Vagina (tissue), 2 donors: ENCODE measurements around the gene CDK6. TPM values are rescaled to one million over a fixed set of nuclear protein-coding genes. Genes with fewer than 3 reads are reported as not detected.

ENCODE experiments used
- DNase-seq, 2 donors: peaks; one replicate each; pipeline ENCODE4 v3.0.0-alpha.2; 2017; ENCODE audit errors: extremely low spot score in 2 of 2
- H3K27ac ChIP-seq: fragments of 200-600 bp; sonication (generic); one replicate; pipeline ENCODE4 v1.5.1; 2019
- H3K27me3 ChIP-seq: fragments of 200-600 bp; sonication (generic); one replicate; pipeline ENCODE4 v1.5.1; 2019
- H3K36me3 ChIP-seq, 2 donors: fragments of 200-600 bp; sonication (generic); one replicate each; pipeline ENCODE4 v1.5.1; 2017 to 2019
- H3K4me1 ChIP-seq: fragments of 200-600 bp; sonication (generic); one replicate; pipeline ENCODE4 v1.5.1; 2019
- H3K4me3 ChIP-seq, 2 donors: fragments of 200-600 bp; sonication (generic); 1 replicate in 1 of 2; 2 replicates in 1 of 2; pipeline ENCODE4 v1.5.1; 2016 to 2019
- H3K9me3 ChIP-seq: fragments of 200-600 bp; sonication (generic); one replicate; pipeline ENCODE4 v1.5.1; 2019
- CTCF ChIP-seq, 3 experiments: fragments of 450-650 bp in 2 of 3; fragments of 200-600 bp in 1 of 3; sonication (generic) in 1 of 3; IDR thresholded peaks; one replicate each; pipeline ENCODE4 v1.5.1; 2017 to 2019; ENCODE audit warnings: antibody characterized with exemption in 3 of 3, mild to moderate bottlenecking in 2 of 3, moderate library complexity in 2 of 3
- POLR2A ChIP-seq, 2 donors: fragments of 450-650 bp; IDR thresholded peaks; one replicate each; pipeline ENCODE4 v1.6.1; 2017; ENCODE audit warnings: antibody characterized with exemption in 2 of 2, mild to moderate bottlenecking in 2 of 2, moderate library complexity in 2 of 2
- POLR2AphosphoS5 ChIP-seq, 2 donors: sonication (generic); formaldehyde crosslinking; IDR thresholded peaks; one replicate each; pipeline ENCODE4 v1.9.0; 2017; ENCODE audit warnings: antibody characterized with exemption in 2 of 2, mild to moderate bottlenecking in 2 of 2, low read depth in 1 of 2; ENCODE audit not compliant: insufficient read depth in 1 of 2
- intact Hi-C: fragments of 100-400 bp; cut with DNase I; formaldehyde crosslinking; loops from one replicate; pipeline ENCODE4 v1.15.1; 2023
- total RNA-seq: library from RNA; depleted of rRNA; stranded (reverse); fragments of >200 nt; gene quantifications from one replicate; pipeline ENCODE4 v1.2.3, GENCODE V29; 2016

CDK6 gene
- total RNA-seq, 1 donor from 2014 or later = 20.6 TPM

- TF ChIP-seq CTCF (IDR thresholded peaks at IDR 0.05) (no peak), POLR2A (IDR thresholded peaks at IDR 0.05) (no peak), POLR2AphosphoS5 (IDR thresholded peaks at IDR 0.05; ENCODE audit: insufficient read depth in 1 of 2, low read depth in 1 of 2) (no peak)
- Histone ChIP-seq H3K27me3 (no peaks in the 10 kb centered on the region), H3K4me1 (peaks cover 11% of the 10 kb centered on the region), H3K9me3 (no peaks in the 10 kb centered on the region), H3K27ac (no peak overlapping the region), H3K36me3 (no peaks in the 10 kb centered on the region), H3K4me3 (no peak overlapping the region)
- intact Hi-C loops = loop anchor here (5.0 kb wide), 1 partner anchor 434 kb away; no protein-coding TSS in a partner anchor
- no peak for DNase-seq
These were observed 212.8 kb downstream of the CDK6 start for GRCh38 chr7:92623544-92623943.

- TF ChIP-seq CTCF (IDR thresholded peaks at IDR 0.05) (no peak), POLR2A (IDR thresholded peaks at IDR 0.05) (no peak), POLR2AphosphoS5 (IDR thresholded peaks at IDR 0.05; ENCODE audit: insufficient read depth in 1 of 2, low read depth in 1 of 2) (no peak)
- Histone ChIP-seq H3K27ac (no peak overlapping the region), H3K4me3 (no peak overlapping the region), H3K4me1 (peaks cover 11% of the 10 kb centered on the region), H3K9me3 (no peaks in the 10 kb centered on the region), H3K36me3 (no peaks in the 10 kb centered on the region), H3K27me3 (no peaks in the 10 kb centered on the region)
- intact Hi-C loops = loop anchor here (5.0 kb wide), 1 partner anchor 435 kb away; no protein-coding TSS in a partner anchor
- no peak for DNase-seq
These were observed 213.7 kb downstream of the CDK6 start for GRCh38 chr7:92622685-92623084.

GRCh38 chr7:92622030-92622429 lies 214.3 kb downstream of the CDK6 start:
- Histone ChIP-seq H3K27me3 (no peaks in the 10 kb centered on the region), H3K4me3 (no peak overlapping the region), H3K9me3 (no peaks in the 10 kb centered on the region), H3K4me1 (peaks cover 11% of the 10 kb centered on the region), H3K27ac (peak overlapping the region; percentile 35), H3K36me3 (peaks cover 0 to 5% of the 10 kb centered on the region in 2 donors)
- no peak for TF ChIP-seq POLR2A (IDR thresholded peaks at IDR 0.05)
- TF ChIP-seq POLR2AphosphoS5 (IDR thresholded peaks at IDR 0.05; ENCODE audit: insufficient read depth in 1 of 2, low read depth in 1 of 2) = no peak
- no peak for TF ChIP-seq CTCF (IDR thresholded peaks at IDR 0.05)
- intact Hi-C loops = loop anchor here (5.0 kb wide), 1 partner anchor 435 kb away; no protein-coding TSS in a partner anchor
- DNase-seq = no peak

GRCh38 chr7:92621561-92622023 lies 214.8 kb downstream of the CDK6 start:
- Histone ChIP-seq H3K27me3 (no peaks in the 10 kb centered on the region), H3K36me3 (peaks cover 0 to 9% of the 10 kb centered on the region in 2 donors), H3K9me3 (no peaks in the 10 kb centered on the region), H3K4me1 (peaks cover 11% of the 10 kb centered on the region), H3K4me3 (no peak overlapping the region), H3K27ac (peak overlapping the region; percentile 35)
- no peak for DNase-seq
- intact Hi-C loops = loop anchor here (5.0 kb wide), 1 partner anchor 436 kb away; no protein-coding TSS in a partner anchor
- TF ChIP-seq POLR2AphosphoS5 (IDR thresholded peaks at IDR 0.05; ENCODE audit: insufficient read depth in 1 of 2, low read depth in 1 of 2) (no peak), CTCF (IDR thresholded peaks at IDR 0.05) (no peak)

GRCh38 chr7:92621026-92621540 lies 215.3 kb downstream of the CDK6 start:
- Histone ChIP-seq H3K4me3 (no peak overlapping the region), H3K36me3 (peaks cover 0 to 14% of the 10 kb centered on the region in 2 donors), H3K4me1 (peaks cover 11% of the 10 kb centered on the region), H3K9me3 (no peaks in the 10 kb centered on the region), H3K27ac (peak overlapping the region; percentile 35), H3K27me3 (no peaks in the 10 kb centered on the region)
- intact Hi-C loops = loop anchor here (5.0 kb wide), 1 partner anchor 436 kb away; no protein-coding TSS in a partner anchor
- DNase-seq = no peak
- TF ChIP-seq POLR2A (IDR thresholded peaks at IDR 0.05) (no peak), CTCF (IDR thresholded peaks at IDR 0.05) (peak; percentile 78 to 85 (median 82)), POLR2AphosphoS5 (IDR thresholded peaks at IDR 0.05; ENCODE audit: insufficient read depth in 1 of 2, low read depth in 1 of 2) (peak in 1 of 2 donors; percentile 52)
